Measurements from ENCODE around the gene CDK14.

The CDK14 gene

GRCh38 chr7:90853205-90853604 is 257.1 kb downstream of the CDK14 start:
- Histone ChIP-seq H2BK12ac (ENCODE audit: low read length) (no peak overlapping the region), H3K9ac (ENCODE audit: low read length) (no peak overlapping the region), H3K4me3 (ENCODE audit: low read depth, low read length) (no peak overlapping the region), H3K4ac (ENCODE audit: low read depth, low read length) (no peak overlapping the region), H3K18ac (ENCODE audit: low read length) (no peak overlapping the region), H4K91ac (ENCODE audit: low read depth, low read length) (no peak overlapping the region), H3K4me1 (ENCODE audit: control insufficient read depth in 1 of 2, insufficient read depth in 2 of 2, low read length in 2 of 2) (no peaks in the 10 kb centered on the region), H3K79me2 (ENCODE audit: control insufficient read depth, insufficient read depth, low read length, poor library complexity) (no peaks in the 10 kb centered on the region), H3K14ac (ENCODE audit: low read length) (no peak overlapping the region), H3K9me3 (ENCODE audit: insufficient read depth, low read depth, low read length) (no peaks in the 10 kb centered on the region), H3K36me3 (ENCODE audit: control insufficient read depth in 1 of 2, insufficient read depth in 2 of 2, low read length in 2 of 2) (no peaks in the 10 kb centered on the region), H2BK120ac (ENCODE audit: insufficient read depth, low read length, poor library complexity) (no peak overlapping the region), H3K27ac (ENCODE audit: low read depth, low read length) (no peak overlapping the region), H3K4me2 (ENCODE audit: low read length) (no peak overlapping the region), H2AK5ac (ENCODE audit: low read length) (no peak overlapping the region), H3K79me1 (ENCODE audit: low read length) (no peaks in the 10 kb centered on the region), H2BK5ac (ENCODE audit: low read depth, low read length, poor library complexity) (no peak overlapping the region), H3K27me3 (ENCODE audit: insufficient read depth, low read length) (no peaks in the 10 kb centered on the region), H4K8ac (ENCODE audit: low read depth, low read length) (no peak overlapping the region), H3K23ac (ENCODE audit: low read length) (no peak overlapping the region), H4K12ac (ENCODE audit: low read depth, low read length) (no peak overlapping the region), H2AFZ (ENCODE audit: insufficient read depth, low read length, poor library complexity) (no peak overlapping the region)
- no CpG with 5 or more reads among the region's 2 CpGs for WGBS (ENCODE audit: extremely low coverage, insufficient coverage, insufficient read length)
- DNase-seq = no peak

GRCh38 chr7:90856351-90857070 is 260.4 kb downstream of the CDK14 start:
- no CpG with 5 or more reads among the region's 6 CpGs for WGBS (ENCODE audit: extremely low coverage, insufficient coverage, insufficient read length)
- Histone ChIP-seq H3K79me2 (ENCODE audit: control insufficient read depth, insufficient read depth, low read length, poor library complexity) (no peaks in the 10 kb centered on the region), H3K4me3 (ENCODE audit: low read depth, low read length) (no peak overlapping the region), H4K8ac (ENCODE audit: low read depth, low read length) (no peak overlapping the region), H3K4me2 (ENCODE audit: low read length) (no peak overlapping the region), H2BK12ac (ENCODE audit: low read length) (no peak overlapping the region), H2AK5ac (ENCODE audit: low read length) (no peak overlapping the region), H2BK5ac (ENCODE audit: low read depth, low read length, poor library complexity) (no peak overlapping the region), H4K91ac (ENCODE audit: low read depth, low read length) (no peak overlapping the region), H2AFZ (ENCODE audit: insufficient read depth, low read length, poor library complexity) (no peak overlapping the region), H3K4ac (ENCODE audit: low read depth, low read length) (no peak overlapping the region), H3K27me3 (ENCODE audit: insufficient read depth, low read length) (no peaks in the 10 kb centered on the region), H3K27ac (ENCODE audit: low read depth, low read length) (no peak overlapping the region), H3K4me1 (ENCODE audit: control insufficient read depth in 1 of 2, insufficient read depth in 2 of 2, low read length in 2 of 2) (no peaks in the 10 kb centered on the region), H3K23ac (ENCODE audit: low read length) (no peak overlapping the region), H3K14ac (ENCODE audit: low read length) (no peak overlapping the region), H2BK120ac (ENCODE audit: insufficient read depth, low read length, poor library complexity) (no peak overlapping the region), H3K18ac (ENCODE audit: low read length) (no peak overlapping the region), H4K12ac (ENCODE audit: low read depth, low read length) (no peak overlapping the region), H3K79me1 (ENCODE audit: low read length) (no peaks in the 10 kb centered on the region), H3K9me3 (ENCODE audit: insufficient read depth, low read depth, low read length) (no peaks in the 10 kb centered on the region), H3K36me3 (ENCODE audit: control insufficient read depth in 1 of 2, insufficient read depth in 2 of 2, low read length in 2 of 2) (no peaks in the 10 kb centered on the region), H3K9ac (ENCODE audit: low read length) (no peak overlapping the region)
- no peak for DNase-seq

- no peak overlapping the region for H3K27ac ChIP-seq (ENCODE audit: low read depth, low read length)
- H3K18ac ChIP-seq (ENCODE audit: low read length) = no peak overlapping the region
- no peak overlapping the region for H3K4me3 ChIP-seq (ENCODE audit: low read depth, low read length)
- H3K14ac ChIP-seq (ENCODE audit: low read length) = no peak overlapping the region
- no peaks in the 10 kb centered on the region for H3K36me3 ChIP-seq (ENCODE audit: control insufficient read depth in 1 of 2, insufficient read depth in 2 of 2, low read length in 2 of 2)
- no peaks in the 10 kb centered on the region for H3K79me1 ChIP-seq (ENCODE audit: low read length)
- no peaks in the 10 kb centered on the region for H3K9me3 ChIP-seq (ENCODE audit: insufficient read depth, low read depth, low read length)
- no peak overlapping the region for H3K9ac ChIP-seq (ENCODE audit: low read length)
- H3K4me1 ChIP-seq (ENCODE audit: control insufficient read depth in 1 of 2, insufficient read depth in 2 of 2, low read length in 2 of 2) = no peaks in the 10 kb centered on the region
- no peak overlapping the region for H2BK12ac ChIP-seq (ENCODE audit: low read length)
- no peak overlapping the region for H3K4me2 ChIP-seq (ENCODE audit: low read length)
- no peak for DNase-seq
- H3K4ac ChIP-seq (ENCODE audit: low read depth, low read length) = no peak overlapping the region
- no peak overlapping the region for H2AFZ ChIP-seq (ENCODE audit: insufficient read depth, low read length, poor library complexity)
- no peak overlapping the region for H3K23ac ChIP-seq (ENCODE audit: low read length)
- no peaks in the 10 kb centered on the region for H3K27me3 ChIP-seq (ENCODE audit: insufficient read depth, low read length)
- no peak overlapping the region for H4K8ac ChIP-seq (ENCODE audit: low read depth, low read length)
- no peak overlapping the region for H4K12ac ChIP-seq (ENCODE audit: low read depth, low read length)
- H2BK120ac ChIP-seq (ENCODE audit: insufficient read depth, low read length, poor library complexity) = no peak overlapping the region
- no peak overlapping the region for H4K91ac ChIP-seq (ENCODE audit: low read depth, low read length)
- H2BK5ac ChIP-seq (ENCODE audit: low read depth, low read length, poor library complexity) = no peak overlapping the region
- no peaks in the 10 kb centered on the region for H3K79me2 ChIP-seq (ENCODE audit: control insufficient read depth, insufficient read depth, low read length, poor library complexity)
- H2AK5ac ChIP-seq (ENCODE audit: low read length) = no peak overlapping the region
- no CpG with 5 or more reads among the region's 2 CpGs for WGBS (ENCODE audit: extremely low coverage, insufficient coverage, insufficient read length)
These were observed 261.5 kb downstream of the CDK14 start for GRCh38 chr7:90857603-90858002.

GRCh38 chr7:90858546-90858945 is 262.4 kb downstream of the CDK14 start:
- WGBS (ENCODE audit: extremely low coverage, insufficient coverage, insufficient read length) = no CpG with 5 or more reads among the region's 2 CpGs
- Histone ChIP-seq H3K14ac (ENCODE audit: low read length) (no peak overlapping the region), H4K91ac (ENCODE audit: low read depth, low read length) (no peak overlapping the region), H2BK120ac (ENCODE audit: insufficient read depth, low read length, poor library complexity) (no peak overlapping the region), H3K9me3 (ENCODE audit: insufficient read depth, low read depth, low read length) (no peaks in the 10 kb centered on the region), H2AK5ac (ENCODE audit: low read length) (no peak overlapping the region), H3K23ac (ENCODE audit: low read length) (no peak overlapping the region), H3K79me1 (ENCODE audit: low read length) (no peaks in the 10 kb centered on the region), H3K4me1 (ENCODE audit: control insufficient read depth in 1 of 2, insufficient read depth in 2 of 2, low read length in 2 of 2) (no peaks in the 10 kb centered on the region), H3K4me3 (ENCODE audit: low read depth, low read length) (no peak overlapping the region), H3K27ac (ENCODE audit: low read depth, low read length) (no peak overlapping the region), H3K79me2 (ENCODE audit: control insufficient read depth, insufficient read depth, low read length, poor library complexity) (no peaks in the 10 kb centered on the region), H3K9ac (ENCODE audit: low read length) (no peak overlapping the region), H4K8ac (ENCODE audit: low read depth, low read length) (no peak overlapping the region), H3K36me3 (ENCODE audit: control insufficient read depth in 1 of 2, insufficient read depth in 2 of 2, low read length in 2 of 2) (no peaks in the 10 kb centered on the region), H2BK5ac (ENCODE audit: low read depth, low read length, poor library complexity) (no peak overlapping the region), H3K27me3 (ENCODE audit: insufficient read depth, low read length) (no peaks in the 10 kb centered on the region), H2BK12ac (ENCODE audit: low read length) (no peak overlapping the region), H3K18ac (ENCODE audit: low read length) (no peak overlapping the region), H4K12ac (ENCODE audit: low read depth, low read length) (no peak overlapping the region), H3K4me2 (ENCODE audit: low read length) (no peak overlapping the region), H3K4ac (ENCODE audit: low read depth, low read length) (no peak overlapping the region), H2AFZ (ENCODE audit: insufficient read depth, low read length, poor library complexity) (no peak overlapping the region)
- no peak for DNase-seq
